Heart right ventricle (tissue), 16 donors: ENCODE data around the gene ZNF281. TPM values are rescaled to one million over a fixed set of nuclear protein-coding genes. Genes with fewer than 3 reads are reported as not detected.

ENCODE experiments used
- ATAC-seq, 8 donors: fragments of 200-7000 bp; cut with Tn5 transposase; one replicate each; pipeline ENCODE4 v1.9.1; 2020; ENCODE audit warnings: mild to moderate bottlenecking in 8 of 8, moderate library complexity in 8 of 8, moderate number of reproducible peaks in 1 of 8
- DNase-seq, 2 donors: peaks; one replicate each; pipeline ENCODE4 v3.0.0-alpha.2; 2020
- H3K27ac ChIP-seq, 10 donors: fragments of 200-600 bp; sonication (generic) in 2 of 10; one replicate each; pipeline versions ENCODE4 v1.5.0 to v1.8.0; 2020 to 2022; ENCODE audit warnings: mild to moderate bottlenecking in 3 of 10
- H3K27me3 ChIP-seq, 7 donors: fragments of 200-600 bp; one replicate each; pipeline ENCODE4 v1.8.0; 2021 to 2022; ENCODE audit warnings: mild to moderate bottlenecking in 2 of 7
- H3K36me3 ChIP-seq, 9 donors: fragments of 200-600 bp; sonication (generic) in 1 of 9; one replicate each; pipeline versions ENCODE4 v1.5.0 to v1.8.0; 2020 to 2022; ENCODE audit warnings: mild to moderate bottlenecking in 2 of 9
- H3K4me1 ChIP-seq, 9 donors: fragments of 200-600 bp; sonication (generic) in 1 of 9; one replicate each; pipeline versions ENCODE4 v1.5.0 to v1.8.0; 2020 to 2022; ENCODE audit warnings: mild to moderate bottlenecking in 4 of 9
- H3K4me3 ChIP-seq, 10 donors: fragments of 200-600 bp; sonication (generic) in 2 of 10; one replicate each; pipeline versions ENCODE4 v1.5.0 to v1.8.0; 2020 to 2022; ENCODE audit warnings: mild to moderate bottlenecking in 7 of 10, moderate library complexity in 2 of 10
- H3K9me3 ChIP-seq, 11 donors: fragments of 200-600 bp in 10 of 11; sonication (generic) in 2 of 11; one replicate each; pipeline versions ENCODE4 v1.5.0 to v1.8.0; 2013 to 2022; ENCODE audit warnings: mild to moderate bottlenecking in 2 of 11, control low read depth in 1 of 11, moderate library complexity in 1 of 11
- CTCF ChIP-seq, 9 donors: fragments of 200-600 bp; sonication (generic) in 2 of 9; IDR thresholded peaks; one replicate each; pipeline versions ENCODE4 v1.5.0 to v1.8.0; 2021 to 2022; ENCODE audit warnings: antibody characterized with exemption in 9 of 9, mild to moderate bottlenecking in 5 of 9, moderate library complexity in 1 of 9
- WGBS, 2 donors: extraction: QIAGEN DNeasy Blood & Tissue Kit; methylation state at CpG; one replicate each; pipeline ENCODE4 v1.1.7; 2013; ENCODE audit warnings: inconsistent platforms in 1 of 2; 5-methylcytosine and 5-hydroxymethylcytosine counted together
- intact Hi-C, 10 donors: fragments of 100-400 bp; cut with DNase I; formaldehyde crosslinking; loops; one replicate each; pipeline versions ENCODE4 v1.11.1 to v1.14.2; 2022
- polyA plus RNA-seq, 2 donors: library from polyadenylated mRNA; stranded (reverse); fragments of 200-250 nt; gene quantifications; one replicate each; pipeline ENCODE4 v1.2.3, GENCODE V29; 2013
- total RNA-seq, 10 donors: library from RNA; stranded (reverse); fragmentation: NEBNext Ultra II Directional in 3 of 10; extraction: Animal tissue kit (Norgen Biotek cat#: 25700) in 3 of 10; gene quantifications; one replicate each; pipeline versions ENCODE4 v1.2.1 to v1.2.4, GENCODE V29; 2021 to 2023
- donor health status: Arrhythmogenic right ventricular cardiomyopathy.
- donor health status: ischemic (EF 13 %, LVEDD 7.1; RV severe dilation, severe dysfunction).
- donor health status: healthy with polysubstance abuse.
- donor health status: DM: no; HTN: yes; CAD: no.
- donor health status: DM: no; HTN: no; CAD: no.
- donor health status: ischemic (EF 25% LVEDD 6.9; RV normal size, moderate dysfunction).
- donor health status: ischemic (EF 25% LVEDD 5.7; RV mildly dilated, moderate dysfunction).
- donor health status: healthy.
- donor health status: DM: yes; HTN: yes; CAD: no.
- donor health status: Ischemic cardiomyopathy.
- donor health status: ischemic (EF 35%, LVEDD 5.7; RV mildly dilated, moderate dysfunction).
- donor health status: nonischemic (EF 11% LVEDD 7.7; RV severe dilation, severe dysfunction).
- donor health status: DM: yes; HTN: yes; CAD: no.
- donor health status: PGD.
- donor health status: ischemic (EF 29% LVEDD 5.4; RV normal size, mild dysfunction).
- donor health status: nonischemic (EF 23%, LVEDD 6.1; RV moderate dilation, normal function).

Gene ZNF281
- total and polyA plus RNA-seq, 12 donors, result 2.8 to 11.7 (median 8.8) TPM

DNA sequence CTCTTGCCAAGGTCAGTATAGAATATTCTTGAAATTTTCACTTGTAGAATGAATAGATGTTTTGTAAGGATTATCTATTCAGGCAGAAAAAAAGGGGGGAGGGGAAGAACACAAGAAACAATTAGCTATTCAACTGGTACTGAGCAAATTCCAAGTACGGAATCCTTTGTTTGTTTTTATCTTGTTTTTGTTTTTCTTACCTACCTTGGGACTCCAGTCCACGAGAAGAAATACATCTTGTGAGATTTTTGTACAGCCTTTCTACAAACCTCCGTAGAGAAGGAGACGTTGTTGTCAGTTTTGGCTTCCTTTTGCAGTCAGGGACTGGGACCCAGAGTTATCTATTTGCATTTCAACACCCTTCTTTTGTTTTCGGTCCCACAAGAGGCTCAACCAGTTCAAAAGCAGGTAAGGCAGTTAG is 36.0 kb downstream of the ZNF281 start:
- TF ChIP-seq CTCF (IDR thresholded peaks at IDR 0.05), result no peak
- 34 to 37% methylated on average over 5 of the region's 5 CpGs for WGBS, 2 donors
- ATAC-seq (no peak), DNase-seq (no peak)
- peaks cover 0 to 9% (median 0%) of the 10 kb centered on the region in 9 donors for H3K4me1 ChIP-seq
- no peak overlapping the region for H3K27ac ChIP-seq
- no peaks in the 10 kb centered on the region for H3K36me3 ChIP-seq
- no peak overlapping the region for H3K4me3 ChIP-seq
- intact Hi-C loops, result no loop called here
- no peaks in the 10 kb centered on the region for H3K27me3 ChIP-seq
- H3K9me3 ChIP-seq, result no peaks in the 10 kb centered on the region

- no peaks in the 10 kb centered on the region for H3K27me3 ChIP-seq
- DNase-seq (no peak), ATAC-seq (no peak)
- WGBS, 2 donors, result 61 to 81% methylated on average over 2 of the region's 2 CpGs
- no peaks in the 10 kb centered on the region for H3K36me3 ChIP-seq
- H3K9me3 ChIP-seq, result no peaks in the 10 kb centered on the region
- no peak overlapping the region for H3K4me3 ChIP-seq
- intact Hi-C loops, result no loop called here
- no peak for TF ChIP-seq CTCF (IDR thresholded peaks at IDR 0.05)
- H3K27ac ChIP-seq, result no peak overlapping the region
- H3K4me1 ChIP-seq, result peaks cover 0 to 17% (median 0%) of the 10 kb centered on the region in 9 donors
Measured at GRCh38 chr1:200372885-200373181, 37.0 kb downstream of the ZNF281 start.

- no peak for ATAC-seq
- Histone ChIP-seq H3K36me3 (no peaks in the 10 kb centered on the region), H3K9me3 (no peaks in the 10 kb centered on the region), H3K4me1 (peaks cover 0 to 21% (median 0%) of the 10 kb centered on the region in 9 donors), H3K4me3 (no peak overlapping the region), H3K27me3 (no peaks in the 10 kb centered on the region), H3K27ac (no peak overlapping the region)
- no peak for TF ChIP-seq CTCF (IDR thresholded peaks at IDR 0.05)
- intact Hi-C loops, result no loop called here
- no peak for DNase-seq
- WGBS, 2 donors, result 91 to 92% methylated on average over 3 of the region's 3 CpGs
Measured at GRCh38 chr1:200372095-200372884, 37.5 kb downstream of the ZNF281 start.

- Histone ChIP-seq H3K27me3 (no peaks in the 10 kb centered on the region), H3K4me1 (peaks cover 0 to 30% (median 0%) of the 10 kb centered on the region in 9 donors), H3K9me3 (no peaks in the 10 kb centered on the region), H3K36me3 (no peaks in the 10 kb centered on the region), H3K4me3 (no peak overlapping the region), H3K27ac (no peak overlapping the region)
- no peak for TF ChIP-seq CTCF (IDR thresholded peaks at IDR 0.05)
- DNase-seq (no peak), ATAC-seq (no peak)
- WGBS, 2 donors, result 94 to 95% methylated on average over 2 of the region's 2 CpGs
- intact Hi-C loops, result no loop called here
Measured at GRCh38 chr1:200369706-200370105, 40.1 kb downstream of the ZNF281 start.
